GM12878 (cell line): ENCODE data around the gene SI. TPM values are rescaled to one million over a fixed set of nuclear protein-coding genes. Genes with fewer than 3 reads are reported as not detected.

Experiments
- BCLAF1 ChIP-seq: fragments of 450-650 bp; IDR thresholded peaks from 2 replicates; pipeline ENCODE4 v1.6.1; 2017; ENCODE audit warnings: antibody characterized with exemption, mild to moderate bottlenecking, moderate library complexity
- CREB1 ChIP-seq: IDR thresholded peaks from 2 replicates; pipeline ENCODE4 v1.6.1; 2012; ENCODE audit warnings: low read depth, mild to moderate bottlenecking, inconsistent platforms
- HSF1 ChIP-seq: fragments of 150-350 bp; IDR thresholded peaks from 2 replicates; pipeline ENCODE4 v1.6.1; 2014; ENCODE audit warnings: mild to moderate bottlenecking, low read depth, low read length
- NFIC ChIP-seq: IDR thresholded peaks from 2 replicates; pipeline ENCODE4 v1.6.1; 2012; ENCODE audit warnings: low read depth, mild to moderate bottlenecking, inconsistent platforms, low read length, moderate library complexity
- POU2F2 ChIP-seq: IDR thresholded peaks from 3 replicates; pipeline ENCODE4 v1.6.1; 2011; ENCODE audit warnings: low read depth, mild to moderate bottlenecking, low read length, borderline replicate concordance
- ZBTB40 ChIP-seq: fragments of 450-650 bp; IDR thresholded peaks from 2 replicates; pipeline ENCODE4 v1.6.1; 2016; ENCODE audit warnings: mild to moderate bottlenecking, moderate library complexity, borderline replicate concordance
- ZNF687 ChIP-seq: fragments of 450-650 bp; IDR thresholded peaks from 2 replicates; pipeline ENCODE4 v1.6.1; 2017; ENCODE audit warnings: mild to moderate bottlenecking, moderate library complexity
- polyA plus RNA-seq, 11 experiments: library from polyadenylated mRNA; depleted of rRNA in 4 of 11; unstranded in 6 of 11; stranded (reverse) in 5 of 11; fragments of >200 nt; fragmentation: Nextera tagmentation in 4 of 11; fragmentation: Illumina TruSeq in 1 of 11; extraction: Ambion mirVana in 4 of 11; extraction: Trizol in 1 of 11; gene quantifications; 1 replicate in 1 of 11; 2 replicates in 10 of 11; pipeline versions ENCODE4 v1.2.1 to v1.2.3, GENCODE V29; 2011 to 2016; ENCODE audit warnings: inconsistent platforms in 2 of 11, missing spikeins in 2 of 11, low read depth in 1 of 11
- total RNA-seq, 4 experiments: library from RNA; depleted of rRNA in 3 of 4; stranded (reverse); fragments of >200 nt in 3 of 4; fragmentation: Illumina TruSeq in 1 of 4; extraction: Trizol in 1 of 4; gene quantifications; 2 replicates each; pipeline versions ENCODE4 v1.2.1 to v1.2.3, GENCODE V29; 2013 to 2021
- TF ChIP-seq, protein P1 (sequence below): fragments of 450-650 bp; formaldehyde crosslinking; IDR thresholded peaks from 2 replicates; pipeline ENCODE4 v1.4.0; 2022; ENCODE audit warnings: mild to moderate bottlenecking, moderate library complexity
- TF ChIP-seq, protein P2 (sequence below): fragments of 450-650 bp; IDR thresholded peaks from 2 replicates; pipeline ENCODE4 v1.6.1; 2016; ENCODE audit warnings: mild to moderate bottlenecking

SI gene
- total and polyA plus RNA-seq, 10 of the 15 experiments (the other 5 are each of a cell fraction or from before 2014, with no cell fraction given), result 0.01 TPM; not detected in 9

GRCh38 chr3:165103616-165104015 lies 25.3 kb upstream of the SI start (continued):
- TF ChIP-seq ZNF687 (no peak), ZBTB40 (no peak), CREB1 (no peak), HSF1 (no peak), BCLAF1 (no peak), NFIC (no peak), POU2F2 (no peak)
- TF ChIP-seq, protein P1, sequence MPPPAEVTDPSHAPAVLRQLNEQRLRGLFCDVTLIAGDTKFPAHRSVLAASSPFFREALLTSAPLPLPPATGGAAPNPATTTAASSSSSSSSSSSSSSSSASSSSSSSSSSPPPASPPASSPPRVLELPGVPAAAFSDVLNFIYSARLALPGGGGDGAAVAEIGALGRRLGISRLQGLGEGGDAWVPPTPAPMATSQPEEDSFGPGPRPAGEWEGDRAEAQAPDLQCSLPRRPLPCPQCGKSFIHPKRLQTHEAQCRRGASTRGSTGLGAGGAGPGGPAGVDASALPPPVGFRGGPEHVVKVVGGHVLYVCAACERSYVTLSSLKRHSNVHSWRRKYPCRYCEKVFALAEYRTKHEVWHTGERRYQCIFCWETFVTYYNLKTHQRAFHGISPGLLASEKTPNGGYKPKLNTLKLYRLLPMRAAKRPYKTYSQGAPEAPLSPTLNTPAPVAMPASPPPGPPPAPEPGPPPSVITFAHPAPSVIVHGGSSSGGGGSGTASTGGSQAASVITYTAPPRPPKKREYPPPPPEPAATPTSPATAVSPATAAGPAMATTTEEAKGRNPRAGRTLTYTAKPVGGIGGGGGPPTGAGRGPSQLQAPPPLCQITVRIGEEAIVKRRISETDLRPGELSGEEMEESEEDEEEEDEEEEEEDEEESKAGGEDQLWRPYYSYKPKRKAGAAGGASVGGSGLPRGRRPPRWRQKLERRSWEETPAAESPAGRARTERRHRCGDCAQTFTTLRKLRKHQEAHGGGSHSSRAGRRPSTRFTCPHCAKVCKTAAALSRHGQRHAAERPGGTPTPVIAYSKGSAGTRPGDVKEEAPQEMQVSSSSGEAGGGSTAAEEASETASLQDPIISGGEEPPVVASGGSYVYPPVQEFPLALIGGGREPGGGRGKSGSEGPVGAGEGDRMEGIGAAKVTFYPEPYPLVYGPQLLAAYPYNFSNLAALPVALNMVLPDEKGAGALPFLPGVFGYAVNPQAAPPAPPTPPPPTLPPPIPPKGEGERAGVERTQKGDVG (CRISPR knock-in tag), result no peak
- TF ChIP-seq, protein P2, sequence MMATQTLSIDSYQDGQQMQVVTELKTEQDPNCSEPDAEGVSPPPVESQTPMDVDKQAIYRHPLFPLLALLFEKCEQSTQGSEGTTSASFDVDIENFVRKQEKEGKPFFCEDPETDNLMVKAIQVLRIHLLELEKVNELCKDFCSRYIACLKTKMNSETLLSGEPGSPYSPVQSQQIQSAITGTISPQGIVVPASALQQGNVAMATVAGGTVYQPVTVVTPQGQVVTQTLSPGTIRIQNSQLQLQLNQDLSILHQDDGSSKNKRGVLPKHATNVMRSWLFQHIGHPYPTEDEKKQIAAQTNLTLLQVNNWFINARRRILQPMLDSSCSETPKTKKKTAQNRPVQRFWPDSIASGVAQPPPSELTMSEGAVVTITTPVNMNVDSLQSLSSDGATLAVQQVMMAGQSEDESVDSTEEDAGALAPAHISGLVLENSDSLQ, result no peak
